T-helper 22 cell (primary cell): Measurements from ENCODE around the gene CFAP53.
"Not testable (repeated sequence)": the region's sequence is repeated elsewhere in the genome, so short reads cannot be mapped to it uniquely, and the experiment has no call there.

ENCODE experiments used
- DNase-seq: peaks from one replicate; pipeline ENCODE4 v3.0.0-alpha.2; 2020; ENCODE audit warnings: low read depth

CFAP53 gene

GRCh38 chr18:50272568-50272967 is 6.3 kb upstream of the CFAP53 start:
- no peak for DNase-seq

GRCh38 chr18:50268022-50268747 is 1.9 kb upstream of the CFAP53 start:
- DNase-seq: peak; percentile 47

GRCh38 chr18:50262977-50263376 is 3.3 kb downstream of the CFAP53 start:
- no peak for DNase-seq

- no peak for DNase-seq
Measured at GRCh38 chr18:50250935-50251334, 15.4 kb downstream of the CFAP53 start.

- DNase-seq: no peak
Measured at GRCh38 chr18:50249576-50249975, 16.7 kb downstream of the CFAP53 start.

GRCh38 chr18:50247561-50247960 is 18.7 kb downstream of the CFAP53 start:
- DNase-seq: no peak

GRCh38 chr18:50241768-50242167 is 24.5 kb downstream of the CFAP53 start:
- not testable (repeated sequence) for DNase-seq

- DNase-seq: no peak
Measured at GRCh38 chr18:50240080-50240563, 26.2 kb downstream of the CFAP53 start.

GRCh38 chr18:50232419-50232818 is 33.9 kb downstream of the CFAP53 start:
- no peak for DNase-seq

GRCh38 chr18:50231621-50232020 is 34.7 kb downstream of the CFAP53 start:
- DNase-seq: no peak

GRCh38 chr18:50220249-50220648 is 46.0 kb downstream of the CFAP53 start:
- DNase-seq: not testable (repeated sequence)

- no peak for DNase-seq
Measured at GRCh38 chr18:50218432-50219197, 47.7 kb downstream of the CFAP53 start.

- no peak for DNase-seq
Measured at GRCh38 chr18:50209311-50209710, 57.0 kb downstream of the CFAP53 start.

GRCh38 chr18:50207722-50208121 is 58.6 kb downstream of the CFAP53 start:
- no peak for DNase-seq

GRCh38 chr18:50203801-50204604 is 62.3 kb downstream of the CFAP53 start:
- DNase-seq: no peak

GRCh38 chr18:50201476-50202018 is 64.7 kb downstream of the CFAP53 start:
- DNase-seq: no peak

- no peak for DNase-seq
Measured at GRCh38 chr18:50199921-50200320, 66.4 kb downstream of the CFAP53 start.

- DNase-seq: no peak
Measured at GRCh38 chr18:50199346-50199855, 66.9 kb downstream of the CFAP53 start.

GRCh38 chr18:50196261-50196660 is 70.0 kb downstream of the CFAP53 start:
- DNase-seq: no peak

GRCh38 chr18:50195689-50196088 is 70.6 kb downstream of the CFAP53 start:
- no peak for DNase-seq

GRCh38 chr18:50194631-50195532 is 71.4 kb downstream of the CFAP53 start, which contains the start of gene MYO5B:
MYO5B (minus strand) TSS chr18:50195147; CDS start chr18:50194793, 354 bp downstream.
- DNase-seq: peak; percentile 3
